K562 (cell line): ENCODE results near the gene LMNA. TPM values are rescaled to one million over a fixed set of nuclear protein-coding genes. Genes with fewer than 3 reads are reported as not detected.

Experiments used
- CHD2 ChIP-seq: IDR thresholded peaks from 2 replicates; pipeline ENCODE4 v1.6.1; 2011; ENCODE audit warnings: low read depth, low read length
- CREB1 ChIP-seq, 2 experiments: sonication (generic) in 1 of 2; formaldehyde crosslinking in 1 of 2; IDR thresholded peaks; 2 replicates each; pipeline versions ENCODE4 v1.6.1 to v1.8.0; 2012 to 2022; ENCODE audit warnings: inconsistent platforms in 1 of 2, mild to moderate bottlenecking in 1 of 2, missing genetic modification reagents in 1 of 2, moderate library complexity in 1 of 2
- ETV6 ChIP-seq, 3 experiments: fragments of 150-350 bp in 1 of 3; sonication (generic) in 1 of 3; formaldehyde crosslinking in 1 of 3; IDR thresholded peaks; 2 replicates each; pipeline versions ENCODE4 v1.6.1 to v1.8.0; 2014 to 2022; ENCODE audit warnings: borderline replicate concordance in 2 of 3, low read depth in 2 of 3, antibody characterized with exemption in 1 of 3, low read length in 1 of 3, mild to moderate bottlenecking in 1 of 3, missing genetic modification reagents in 1 of 3
- HES1 ChIP-seq: fragments of 450-650 bp; IDR thresholded peaks from 2 replicates; pipeline ENCODE4 v1.6.1; 2016; ENCODE audit warnings: low read depth, mild to moderate bottlenecking, moderate library complexity
- HSF4 ChIP-seq: fragments of 250-450 bp; sonication (Bioruptor Pico); IDR thresholded peaks from 2 replicates; pipeline ENCODE4 v2.1.2; 2022; ENCODE audit warnings: mild to moderate bottlenecking, moderate library complexity, borderline replicate concordance
- KLF10 ChIP-seq: fragments of 250-450 bp; sonication (Bioruptor Pico); IDR thresholded peaks from 2 replicates; pipeline ENCODE4 v1.6.1; 2021; ENCODE audit warnings: matching md5 sums
- RCOR1 ChIP-seq, 2 experiments: IDR thresholded peaks; 2 replicates each; pipeline ENCODE4 v1.6.1; 2012; ENCODE audit warnings: low read depth in 2 of 2, low read length in 2 of 2, borderline replicate concordance in 1 of 2, improper control_type of control experiment in 1 of 2
- SIN3A ChIP-seq, 2 experiments: fragments of 150-350 bp in 1 of 2; IDR thresholded peaks; 2 replicates each; pipeline ENCODE4 v1.6.1; 2011 to 2016; ENCODE audit warnings: borderline replicate concordance in 2 of 2, low read depth in 2 of 2, low read length in 2 of 2, mild to moderate bottlenecking in 2 of 2, moderate library complexity in 2 of 2; ENCODE audit not compliant: control insufficient read depth in 1 of 2
- SRSF1 ChIP-seq: fragments of 200-400 bp; formaldehyde crosslinking; IDR thresholded peaks from 2 replicates; pipeline ENCODE4 v1.6.1; 2017; ENCODE audit warnings: mild to moderate bottlenecking, low read depth, low read length, moderate library complexity
- TCF7L2 ChIP-seq: fragments of 150-350 bp; IDR thresholded peaks from 2 replicates; pipeline ENCODE4 v1.6.1; 2016; ENCODE audit warnings: low read depth, mild to moderate bottlenecking, low read length, moderate library complexity
- ZBED1 ChIP-seq: IDR thresholded peaks from 2 replicates; pipeline ENCODE4 v1.6.1; 2014
- ZNF696 ChIP-seq: fragments of 250-450 bp; sonication (Bioruptor Pico); conservative IDR thresholded peaks from 2 replicates; pipeline ENCODE4 v1.4.0; 2020; ENCODE audit warnings: mild to moderate bottlenecking, moderate library complexity
- ZNF717 ChIP-seq: fragments of 250-450 bp; sonication (Bioruptor Pico); IDR thresholded peaks from 2 replicates; pipeline ENCODE4 v1.5.0; 2021
- polyA plus RNA-seq, 8 experiments: library from polyadenylated mRNA; depleted of rRNA in 4 of 8; stranded (reverse) in 5 of 8; unstranded in 3 of 8; fragments of >200 nt; fragmentation: Nextera tagmentation in 2 of 8; fragmentation: Illumina TruSeq in 1 of 8; extraction: Ambion mirVana in 2 of 8; extraction: Trizol in 1 of 8; gene quantifications; 2 replicates each; pipeline versions ENCODE4 v1.2.1 to v1.2.3, GENCODE V29; 2011 to 2014; ENCODE audit warnings: inconsistent platforms in 1 of 8, missing spikeins in 1 of 8
- total RNA-seq, 7 experiments: library from RNA; depleted of rRNA in 6 of 7; stranded (reverse); fragments of >200 nt in 6 of 7; fragmentation: Illumina TruSeq in 2 of 7; extraction: Trizol in 2 of 7; gene quantifications; 2 replicates each; pipeline versions ENCODE4 v1.2.1 to v1.2.3, GENCODE V29; 2011 to 2021; ENCODE audit warnings: low replicate concordance in 1 of 7
- TF ChIP-seq, protein P1 (sequence below): fragments of 450-650 bp; IDR thresholded peaks from 2 replicates; pipeline ENCODE4 v1.6.1; 2016; ENCODE audit warnings: borderline replicate concordance
- TF ChIP-seq, protein P2 (sequence below): sonication (generic); formaldehyde crosslinking; IDR thresholded peaks from 2 replicates; pipeline ENCODE4 v1.8.0; 2022; ENCODE audit warnings: mild to moderate bottlenecking, low read depth, missing genetic modification reagents
- TF ChIP-seq, protein P3 (sequence below): fragments of 250-450 bp; sonication (Bioruptor Pico); IDR thresholded peaks from 2 replicates; pipeline ENCODE4 v1.8.0; 2022; ENCODE audit warnings: moderate library complexity, mild to moderate bottlenecking, inconsistent platforms
- TF ChIP-seq, protein P4 (sequence below): IDR thresholded peaks from 2 replicates; pipeline ENCODE4 v1.6.1; 2014; ENCODE audit warnings: antibody characterized with exemption

Gene LMNA
- total and polyA plus RNA-seq, 9 of the 15 experiments (the other 6 are each of a cell fraction or from before 2014, with no cell fraction given) = 1.00 to 347 (median 88.2) TPM

DNA sequence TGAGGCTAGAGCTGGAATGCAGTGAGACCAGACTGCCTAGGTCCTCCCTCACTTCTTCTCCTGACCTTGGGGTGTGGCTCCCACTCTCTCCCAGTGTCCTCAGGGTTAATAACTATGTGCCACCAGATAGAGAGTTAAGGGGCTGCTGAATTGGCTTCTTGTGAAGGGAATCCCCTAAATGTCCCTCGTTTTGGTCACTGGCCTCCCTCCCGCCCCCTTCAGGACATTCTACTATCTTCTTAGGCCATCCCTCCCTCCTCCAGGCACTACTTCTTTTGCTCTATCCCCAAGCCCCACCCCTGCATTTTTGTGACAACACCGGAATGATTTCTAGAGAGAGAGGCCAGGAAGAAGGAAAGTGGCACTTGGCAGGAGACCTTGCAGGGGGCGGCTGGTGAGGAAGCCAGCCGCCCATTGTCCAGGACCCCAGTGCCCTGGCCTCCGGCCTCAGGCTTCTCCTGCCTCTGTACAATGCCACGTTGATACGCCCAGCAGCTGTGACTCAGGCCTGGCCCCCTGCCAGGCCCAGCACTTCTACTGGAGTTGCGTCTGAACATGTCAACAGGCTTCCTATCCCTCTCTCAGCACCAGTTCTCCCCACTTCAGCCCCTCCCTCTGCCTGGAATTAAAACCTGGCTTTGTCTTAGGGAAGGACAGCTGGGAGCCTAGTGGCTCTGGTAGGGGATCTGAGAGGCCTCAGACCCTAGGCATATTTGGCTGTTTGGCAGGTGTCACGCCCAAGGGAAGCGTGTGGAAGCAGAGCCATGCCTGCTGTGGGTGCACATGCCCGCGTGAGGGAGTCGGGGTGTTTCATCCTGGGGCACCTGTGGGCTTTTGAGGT is 9.1 kb downstream of the LMNA start (continued):
- TF ChIP-seq, protein P1, sequence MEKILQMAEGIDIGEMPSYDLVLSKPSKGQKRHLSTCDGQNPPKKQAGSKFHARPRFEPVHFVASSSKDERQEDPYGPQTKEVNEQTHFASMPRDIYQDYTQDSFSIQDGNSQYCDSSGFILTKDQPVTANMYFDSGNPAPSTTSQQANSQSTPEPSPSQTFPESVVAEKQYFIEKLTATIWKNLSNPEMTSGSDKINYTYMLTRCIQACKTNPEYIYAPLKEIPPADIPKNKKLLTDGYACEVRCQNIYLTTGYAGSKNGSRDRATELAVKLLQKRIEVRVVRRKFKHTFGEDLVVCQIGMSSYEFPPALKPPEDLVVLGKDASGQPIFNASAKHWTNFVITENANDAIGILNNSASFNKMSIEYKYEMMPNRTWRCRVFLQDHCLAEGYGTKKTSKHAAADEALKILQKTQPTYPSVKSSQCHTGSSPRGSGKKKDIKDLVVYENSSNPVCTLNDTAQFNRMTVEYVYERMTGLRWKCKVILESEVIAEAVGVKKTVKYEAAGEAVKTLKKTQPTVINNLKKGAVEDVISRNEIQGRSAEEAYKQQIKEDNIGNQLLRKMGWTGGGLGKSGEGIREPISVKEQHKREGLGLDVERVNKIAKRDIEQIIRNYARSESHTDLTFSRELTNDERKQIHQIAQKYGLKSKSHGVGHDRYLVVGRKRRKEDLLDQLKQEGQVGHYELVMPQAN = peak; percentile 59; the same call in 1 of the 2 replicates
- TF ChIP-seq ETV6 (IDR thresholded peaks at IDR 0.05; ENCODE audit: borderline replicate concordance in 1 of 2, low read depth in 2 of 2, low read length in 1 of 2) (no peak), ETV6 (CRISPR knock-in tag; IDR thresholded peaks at IDR 0.05; ENCODE audit: borderline replicate concordance) (no peak), CREB1 (IDR thresholded peaks at IDR 0.05) (no peak), CREB1 (CRISPR knock-in tag; IDR thresholded peaks at IDR 0.05) (no peak), TCF7L2 (no peak), RCOR1 (IDR thresholded peaks at IDR 0.05; ENCODE audit: borderline replicate concordance in 1 of 2, low read depth in 2 of 2, low read length in 2 of 2) (no peak; a peak in 1 of 4 replicates), SIN3A (IDR thresholded peaks at IDR 0.05; ENCODE audit: borderline replicate concordance in 2 of 2, control insufficient read depth in 1 of 2, low read depth in 2 of 2, low read length in 2 of 2) (peak in 1 of 2 experiments; percentile 69; a peak in 1 of 4 replicates), ZNF717 (CRISPR knock-in tag) (no peak), SRSF1 (no peak), ZNF696 (CRISPR knock-in tag) (no peak), CHD2 (no peak), HSF4 (CRISPR knock-in tag) (no peak), HES1 (no peak), ZBED1 (no peak), KLF10 (CRISPR knock-in tag) (no peak)
- TF ChIP-seq, protein P2, sequence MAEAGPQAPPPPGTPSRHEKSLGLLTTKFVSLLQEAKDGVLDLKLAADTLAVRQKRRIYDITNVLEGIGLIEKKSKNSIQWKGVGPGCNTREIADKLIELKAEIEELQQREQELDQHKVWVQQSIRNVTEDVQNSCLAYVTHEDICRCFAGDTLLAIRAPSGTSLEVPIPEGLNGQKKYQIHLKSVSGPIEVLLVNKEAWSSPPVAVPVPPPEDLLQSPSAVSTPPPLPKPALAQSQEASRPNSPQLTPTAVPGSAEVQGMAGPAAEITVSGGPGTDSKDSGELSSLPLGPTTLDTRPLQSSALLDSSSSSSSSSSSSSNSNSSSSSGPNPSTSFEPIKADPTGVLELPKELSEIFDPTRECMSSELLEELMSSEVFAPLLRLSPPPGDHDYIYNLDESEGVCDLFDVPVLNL (CRISPR knock-in tag) = no peak
- TF ChIP-seq, protein P3, sequence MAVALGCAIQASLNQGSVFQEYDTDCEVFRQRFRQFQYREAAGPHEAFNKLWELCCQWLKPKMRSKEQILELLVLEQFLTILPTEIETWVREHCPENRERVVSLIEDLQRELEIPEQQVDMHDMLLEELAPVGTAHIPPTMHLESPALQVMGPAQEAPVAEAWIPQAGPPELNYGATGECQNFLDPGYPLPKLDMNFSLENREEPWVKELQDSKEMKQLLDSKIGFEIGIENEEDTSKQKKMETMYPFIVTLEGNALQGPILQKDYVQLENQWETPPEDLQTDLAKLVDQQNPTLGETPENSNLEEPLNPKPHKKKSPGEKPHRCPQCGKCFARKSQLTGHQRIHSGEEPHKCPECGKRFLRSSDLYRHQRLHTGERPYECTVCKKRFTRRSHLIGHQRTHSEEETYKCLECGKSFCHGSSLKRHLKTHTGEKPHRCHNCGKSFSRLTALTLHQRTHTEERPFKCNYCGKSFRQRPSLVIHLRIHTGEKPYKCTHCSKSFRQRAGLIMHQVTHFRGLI (CRISPR knock-in tag) = no peak
- TF ChIP-seq, protein P4, sequence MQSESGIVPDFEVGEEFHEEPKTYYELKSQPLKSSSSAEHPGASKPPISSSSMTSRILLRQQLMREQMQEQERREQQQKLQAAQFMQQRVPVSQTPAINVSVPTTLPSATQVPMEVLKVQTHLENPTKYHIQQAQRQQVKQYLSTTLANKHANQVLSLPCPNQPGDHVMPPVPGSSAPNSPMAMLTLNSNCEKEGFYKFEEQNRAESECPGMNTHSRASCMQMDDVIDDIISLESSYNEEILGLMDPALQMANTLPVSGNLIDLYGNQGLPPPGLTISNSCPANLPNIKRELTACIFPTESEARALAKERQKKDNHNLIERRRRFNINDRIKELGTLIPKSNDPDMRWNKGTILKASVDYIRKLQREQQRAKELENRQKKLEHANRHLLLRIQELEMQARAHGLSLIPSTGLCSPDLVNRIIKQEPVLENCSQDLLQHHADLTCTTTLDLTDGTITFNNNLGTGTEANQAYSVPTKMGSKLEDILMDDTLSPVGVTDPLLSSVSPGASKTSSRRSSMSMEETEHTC = no peak
